ENCODE results near the gene USH1C. TPM values are rescaled to one million over a fixed set of nuclear protein-coding genes. Genes with fewer than 3 reads are reported as not detected.

Gene USH1C
- total and polyA plus RNA-seq, 4 donors, result 3.1 to 5.3 (median 3.5) TPM

- Histone ChIP-seq H3K4me1 (ENCODE audit: control insufficient read depth, insufficient read depth, low read length) (no peaks in the 10 kb centered on the region), H3K36me3 (ENCODE audit: control insufficient read depth, insufficient read depth, low read length) (no peaks in the 10 kb centered on the region), H3K9me3 (ENCODE audit: control insufficient read depth, insufficient read depth, low read length) (peaks cover 3% of the 10 kb centered on the region), H3K27me3 (ENCODE audit: control insufficient read depth, insufficient read depth, low read length) (no peaks in the 10 kb centered on the region), H3K27ac (ENCODE audit: low read depth, low read length) (no peak overlapping the region), H3K4me3 (ENCODE audit: low read depth, low read length) (no peak overlapping the region)
- 8% methylated on average over 1 of the region's 1 CpG for WGBS (ENCODE audit: insufficient coverage)
- DNase-seq (ENCODE audit: low read depth in 4 of 6, low spot score in 6 of 6), result no peak
Observed at GRCh38 chr11:17580271-17580670, 36.1 kb upstream of the USH1C start.

DNA sequence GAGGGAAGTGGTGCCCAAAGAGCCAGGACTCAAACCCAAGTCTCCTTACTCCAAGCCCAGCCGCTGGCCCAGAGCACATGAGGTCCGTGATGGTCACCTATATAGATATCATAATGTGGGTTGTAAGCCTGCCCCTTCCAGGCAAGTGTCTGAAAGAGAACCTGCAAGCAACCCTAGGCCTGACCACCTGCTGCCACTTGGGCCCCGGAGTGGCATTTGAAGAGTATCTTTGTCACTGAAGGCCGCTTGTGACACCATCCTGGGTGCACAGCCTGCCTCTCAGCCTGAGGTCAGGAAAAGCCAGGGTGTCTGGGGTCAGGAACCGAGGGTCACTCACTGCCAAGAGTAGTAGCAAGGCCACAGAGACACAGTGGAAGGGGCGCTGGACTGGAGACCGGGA lies 35.2 kb upstream of the USH1C start:
- Histone ChIP-seq H3K4me3 (ENCODE audit: low read depth, low read length) (no peak overlapping the region), H3K4me1 (ENCODE audit: control insufficient read depth, insufficient read depth, low read length) (no peaks in the 10 kb centered on the region), H3K9me3 (ENCODE audit: control insufficient read depth, insufficient read depth, low read length) (peaks cover 3% of the 10 kb centered on the region), H3K27ac (ENCODE audit: low read depth, low read length) (no peak overlapping the region), H3K27me3 (ENCODE audit: control insufficient read depth, insufficient read depth, low read length) (no peaks in the 10 kb centered on the region), H3K36me3 (ENCODE audit: control insufficient read depth, insufficient read depth, low read length) (no peaks in the 10 kb centered on the region)
- 89% methylated on average over 5 of the region's 7 CpGs for WGBS (ENCODE audit: insufficient coverage)
- no peak for DNase-seq (ENCODE audit: low read depth in 4 of 6, low spot score in 6 of 6)

- no peaks in the 10 kb centered on the region for H3K4me1 ChIP-seq (ENCODE audit: control insufficient read depth, insufficient read depth, low read length)
- DNase-seq (ENCODE audit: low read depth in 4 of 6, low spot score in 6 of 6), result no peak
- H3K9me3 ChIP-seq (ENCODE audit: control insufficient read depth, insufficient read depth, low read length), result peaks cover 3% of the 10 kb centered on the region
- H3K4me3 ChIP-seq (ENCODE audit: low read depth, low read length), result no peak overlapping the region
- no peaks in the 10 kb centered on the region for H3K36me3 ChIP-seq (ENCODE audit: control insufficient read depth, insufficient read depth, low read length)
- no peaks in the 10 kb centered on the region for H3K27me3 ChIP-seq (ENCODE audit: control insufficient read depth, insufficient read depth, low read length)
- WGBS (ENCODE audit: insufficient coverage), result 89% methylated on average over 7 of the region's 8 CpGs
- H3K27ac ChIP-seq (ENCODE audit: low read depth, low read length), result no peak overlapping the region
Observed at GRCh38 chr11:17578958-17579357, 34.7 kb upstream of the USH1C start.

- no peak for DNase-seq (ENCODE audit: low read depth in 4 of 6, low spot score in 6 of 6)
- 90% methylated on average over 11 of the region's 11 CpGs for WGBS (ENCODE audit: insufficient coverage)
- H3K9me3 ChIP-seq (ENCODE audit: control insufficient read depth, insufficient read depth, low read length), result peaks cover 3% of the 10 kb centered on the region
Observed at GRCh38 chr11:17578296-17578695, 34.1 kb upstream of the USH1C start.

GRCh38 chr11:17575431-17576425 lies 31.5 kb upstream of the USH1C start:
- Histone ChIP-seq H3K4me1 (ENCODE audit: control insufficient read depth, insufficient read depth, low read length) (no peaks in the 10 kb centered on the region), H3K27ac (ENCODE audit: low read depth, low read length) (no peak overlapping the region), H3K27me3 (ENCODE audit: control insufficient read depth, insufficient read depth, low read length) (no peaks in the 10 kb centered on the region), H3K36me3 (ENCODE audit: control insufficient read depth, insufficient read depth, low read length) (no peaks in the 10 kb centered on the region), H3K4me3 (ENCODE audit: low read depth, low read length) (no peak overlapping the region), H3K9me3 (ENCODE audit: control insufficient read depth, insufficient read depth, low read length) (no peaks in the 10 kb centered on the region)
- 80% methylated on average over 12 of the region's 16 CpGs for WGBS (ENCODE audit: insufficient coverage)
- no peak for DNase-seq (ENCODE audit: low read depth in 4 of 6, low spot score in 6 of 6)

More at GRCh38 chr11:17578296-17578695, 34.1 kb upstream of the USH1C start:
- no peak overlapping the region for H3K27ac ChIP-seq (ENCODE audit: low read depth, low read length)
- H3K36me3 ChIP-seq (ENCODE audit: control insufficient read depth, insufficient read depth, low read length), result no peaks in the 10 kb centered on the region
- H3K27me3 ChIP-seq (ENCODE audit: control insufficient read depth, insufficient read depth, low read length), result no peaks in the 10 kb centered on the region
- H3K4me3 ChIP-seq (ENCODE audit: low read depth, low read length), result no peak overlapping the region
- no peaks in the 10 kb centered on the region for H3K4me1 ChIP-seq (ENCODE audit: control insufficient read depth, insufficient read depth, low read length)

DNA sequence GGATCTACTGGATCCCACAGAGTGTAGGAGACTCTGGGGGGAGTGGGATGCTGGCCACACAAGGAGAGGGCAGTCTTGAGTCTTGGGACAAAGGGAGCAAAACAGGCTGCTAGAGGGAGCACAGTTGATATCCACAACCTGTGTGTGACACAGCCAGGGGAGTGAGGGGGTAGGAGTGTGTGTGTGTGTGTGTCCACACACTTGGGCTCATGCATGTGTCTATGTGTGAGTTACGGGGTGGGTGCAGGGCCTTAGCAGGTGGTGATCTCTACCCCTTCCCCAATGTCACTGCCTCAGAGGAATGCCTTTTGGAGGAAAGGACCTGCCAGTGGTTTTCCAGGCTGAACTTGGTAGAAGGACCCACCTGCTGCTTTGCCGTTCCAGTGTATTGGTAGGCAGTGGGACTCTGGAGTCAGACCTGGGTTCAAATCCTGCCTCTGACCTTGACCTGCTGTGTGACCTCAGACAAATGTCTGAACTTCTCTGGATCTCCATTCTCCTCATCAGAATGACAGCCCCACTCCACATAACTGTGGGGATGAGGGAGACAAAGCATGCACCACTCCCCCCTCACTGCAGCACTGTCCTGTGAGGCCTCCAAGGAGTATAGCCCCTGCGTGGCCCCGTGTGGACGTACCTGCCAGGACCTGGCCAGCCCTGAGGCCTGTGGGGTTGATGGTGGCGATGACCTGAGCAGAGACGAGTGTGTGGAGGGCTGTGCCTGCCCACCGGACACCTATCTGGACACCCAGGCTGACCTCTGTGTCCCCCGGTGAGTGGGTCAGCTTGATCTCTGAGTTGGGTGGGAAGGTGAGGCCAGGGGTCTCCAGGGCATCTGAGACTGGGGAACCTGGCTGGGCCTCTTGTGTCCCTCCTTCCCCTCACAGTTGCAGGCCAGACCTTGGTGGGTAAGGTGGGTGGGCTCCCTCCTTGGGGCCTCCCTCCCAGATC lies 30.2 kb upstream of the USH1C start:
- Histone ChIP-seq H3K4me1 (ENCODE audit: control insufficient read depth, insufficient read depth, low read length) (no peaks in the 10 kb centered on the region), H3K36me3 (ENCODE audit: control insufficient read depth, insufficient read depth, low read length) (no peaks in the 10 kb centered on the region), H3K4me3 (ENCODE audit: low read depth, low read length) (no peak overlapping the region), H3K9me3 (ENCODE audit: control insufficient read depth, insufficient read depth, low read length) (no peaks in the 10 kb centered on the region), H3K27ac (ENCODE audit: low read depth, low read length) (no peak overlapping the region), H3K27me3 (ENCODE audit: control insufficient read depth, insufficient read depth, low read length) (no peaks in the 10 kb centered on the region)
- WGBS (ENCODE audit: insufficient coverage), result 82% methylated on average over 7 of the region's 9 CpGs
- no peak for DNase-seq (ENCODE audit: low read depth in 4 of 6, low spot score in 6 of 6)

- Histone ChIP-seq H3K36me3 (ENCODE audit: control insufficient read depth, insufficient read depth, low read length) (no peaks in the 10 kb centered on the region), H3K4me1 (ENCODE audit: control insufficient read depth, insufficient read depth, low read length) (no peaks in the 10 kb centered on the region), H3K27me3 (ENCODE audit: control insufficient read depth, insufficient read depth, low read length) (no peaks in the 10 kb centered on the region), H3K4me3 (ENCODE audit: low read depth, low read length) (no peak overlapping the region), H3K27ac (ENCODE audit: low read depth, low read length) (no peak overlapping the region), H3K9me3 (ENCODE audit: control insufficient read depth, insufficient read depth, low read length) (no peaks in the 10 kb centered on the region)
- WGBS (ENCODE audit: insufficient coverage), result 93% methylated on average over 3 of the region's 3 CpGs
- no peak for DNase-seq (ENCODE audit: low read depth in 4 of 6, low spot score in 6 of 6)
Observed at GRCh38 chr11:17573526-17573925, 29.3 kb upstream of the USH1C start.

DNA sequence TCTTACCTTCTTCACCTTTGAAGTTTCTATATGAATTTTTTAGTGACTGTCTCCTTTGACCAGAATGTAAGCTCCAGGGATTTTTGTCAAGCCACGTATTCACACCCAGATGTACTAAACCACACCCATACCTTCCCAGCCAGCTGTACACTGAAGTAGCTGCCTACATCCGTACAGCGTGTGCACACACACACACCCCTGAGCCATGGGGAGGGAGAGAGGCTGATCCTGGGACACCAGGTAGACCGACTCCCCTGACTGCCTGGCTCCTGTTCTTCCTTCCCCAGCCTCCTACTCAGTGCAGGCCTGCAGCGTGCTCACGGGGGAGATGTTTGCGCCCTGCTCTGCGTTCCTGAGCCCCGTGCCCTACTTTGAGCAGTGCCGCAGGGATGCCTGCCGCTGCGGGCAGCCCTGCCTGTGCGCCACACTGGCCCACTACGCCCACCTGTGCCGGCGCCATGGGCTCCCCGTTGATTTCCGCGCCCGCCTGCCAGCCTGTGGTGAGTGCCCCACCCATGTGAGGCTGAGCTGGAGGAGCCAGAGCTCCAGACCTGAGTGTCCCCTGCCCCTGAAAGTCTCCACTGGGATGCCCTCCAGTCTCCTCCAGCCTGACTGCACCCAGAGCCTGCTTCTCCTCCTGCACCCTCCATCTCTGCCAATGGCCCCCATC lies 28.7 kb upstream of the USH1C start:
- no peaks in the 10 kb centered on the region for H3K9me3 ChIP-seq (ENCODE audit: control insufficient read depth, insufficient read depth, low read length)
- no peak overlapping the region for H3K4me3 ChIP-seq (ENCODE audit: low read depth, low read length)
- no peak overlapping the region for H3K27ac ChIP-seq (ENCODE audit: low read depth, low read length)
- no peaks in the 10 kb centered on the region for H3K36me3 ChIP-seq (ENCODE audit: control insufficient read depth, insufficient read depth, low read length)
- DNase-seq (ENCODE audit: low read depth in 4 of 6, low spot score in 6 of 6), result no peak
- no peaks in the 10 kb centered on the region for H3K27me3 ChIP-seq (ENCODE audit: control insufficient read depth, insufficient read depth, low read length)
- 91% methylated on average over 16 of the region's 20 CpGs for WGBS (ENCODE audit: insufficient coverage)
- H3K4me1 ChIP-seq (ENCODE audit: control insufficient read depth, insufficient read depth, low read length), result no peaks in the 10 kb centered on the region

GRCh38 chr11:17572359-17572690 lies 28.1 kb upstream of the USH1C start:
- WGBS (ENCODE audit: insufficient coverage), result 64% methylated on average over 3 of the region's 3 CpGs
- no peak for DNase-seq (ENCODE audit: low read depth in 4 of 6, low spot score in 6 of 6)
- H3K27me3 ChIP-seq (ENCODE audit: control insufficient read depth, insufficient read depth, low read length), result no peaks in the 10 kb centered on the region
- no peaks in the 10 kb centered on the region for H3K4me1 ChIP-seq (ENCODE audit: control insufficient read depth, insufficient read depth, low read length)
- no peak overlapping the region for H3K4me3 ChIP-seq (ENCODE audit: low read depth, low read length)
- H3K36me3 ChIP-seq (ENCODE audit: control insufficient read depth, insufficient read depth, low read length), result no peaks in the 10 kb centered on the region
- no peak overlapping the region for H3K27ac ChIP-seq (ENCODE audit: low read depth, low read length)
- no peaks in the 10 kb centered on the region for H3K9me3 ChIP-seq (ENCODE audit: control insufficient read depth, insufficient read depth, low read length)

Measured in spinal cord (tissue), 10 donors.